H1 (cell line): ENCODE measurements around the gene KIF1B. TPM values are rescaled to one million over a fixed set of nuclear protein-coding genes. Genes with fewer than 3 reads are reported as not detected.

Source experiments
- CTCF ChIA-PET: fragments of 300-600 bp; sonication (Branson Sonifier 250); formaldehyde crosslinking; loops from one replicate; lab custom pipeline; 2021; ENCODE audit not compliant: partially characterized antibody; lab: Charles Lee
- POLR2A ChIA-PET: fragments of 300-600 bp; sonication (Branson Sonifier 250); formaldehyde crosslinking; loops from one replicate; lab custom pipeline; 2021; ENCODE audit warnings: inconsistent platforms; ENCODE audit not compliant: partially characterized antibody; lab: Charles Lee
- DNase-seq, 2 experiments: peaks; one replicate each; pipeline versions ENCODE4 v3.0.0 to v3.0.0-alpha.2; 2010 to 2022; ENCODE audit warnings: low spot score in 2 of 2, low read depth in 1 of 2, mixed read lengths in 1 of 2
- FAIRE-seq: peaks from 2 replicates; lab custom pipeline; 2011; peaks lifted over from hg19 to GRCh38; lab: Jason Lieb, UNC
- H2AFZ ChIP-seq: 2 replicates; pipeline ENCODE4 v1.8.1; 2012; ENCODE audit warnings: low read length, inconsistent platforms
- H2AK5ac ChIP-seq: 2 replicates; pipeline ENCODE4 v1.6.1; 2013; ENCODE audit warnings: low read depth, low read length
- H2BK120ac ChIP-seq: replicated peaks from 2 replicates; pipeline ENCODE3; 2013; ENCODE audit warnings: low read depth, low read length, inconsistent platforms
- H2BK12ac ChIP-seq: 2 replicates; pipeline ENCODE4 v1.6.1; 2013; ENCODE audit warnings: low read depth, low read length
- H2BK15ac ChIP-seq: 2 replicates; pipeline ENCODE4 v1.6.1; 2013; ENCODE audit warnings: low read length
- H2BK20ac ChIP-seq: 2 replicates; pipeline ENCODE4 v1.6.1; 2013; ENCODE audit warnings: low read length
- H2BK5ac ChIP-seq: 2 replicates; pipeline ENCODE4 v1.6.1; 2013; ENCODE audit warnings: low read depth, low read length
- H3K14ac ChIP-seq: 2 replicates; pipeline ENCODE4 v1.6.1; 2013; ENCODE audit warnings: inconsistent platforms; ENCODE audit not compliant: insufficient read length
- H3K18ac ChIP-seq: 2 replicates; pipeline ENCODE4 v1.6.1; 2013; ENCODE audit warnings: low read length; ENCODE audit errors: extremely low read depth
- H3K23ac ChIP-seq: 2 replicates; pipeline ENCODE4 v1.6.1; 2013; ENCODE audit warnings: inconsistent platforms; ENCODE audit not compliant: insufficient read length
- H3K23me2 ChIP-seq: 2 replicates; pipeline ENCODE4 v1.6.1; 2013; ENCODE audit warnings: low read depth, low read length
- H3K27ac ChIP-seq: 2 replicates; pipeline ENCODE4 v1.6.1; 2011; ENCODE audit warnings: low read depth, low read length, inconsistent platforms
- H3K27me3 ChIP-seq, 4 experiments: replicated peaks in 1 of 4; 1 replicate in 1 of 4; 2 replicates in 3 of 4; pipeline versions ENCODE4 v1.6.1 to v1.8.1; 2011 to 2013; ENCODE audit warnings: low read length in 3 of 4, mild to moderate bottlenecking in 3 of 4, inconsistent platforms in 2 of 4, mixed read lengths in 2 of 4, moderate library complexity in 1 of 4; ENCODE audit not compliant: control insufficient read depth in 3 of 4, insufficient read depth in 3 of 4; ENCODE audit errors: extremely low read depth in 1 of 4
- H3K36me3 ChIP-seq, 4 experiments: 2 replicates each; pipeline versions ENCODE4 v1.6.1 to v1.8.1; 2011 to 2013; ENCODE audit warnings: mild to moderate bottlenecking in 4 of 4, low read length in 3 of 4, moderate library complexity in 2 of 4, control low read depth in 1 of 4, inconsistent platforms in 1 of 4; ENCODE audit not compliant: insufficient read depth in 4 of 4, control insufficient read depth in 2 of 4
- H3K4ac ChIP-seq: replicated peaks from 2 replicates; pipeline ENCODE3; 2013; ENCODE audit warnings: low read length, low read depth, mixed read lengths, inconsistent platforms; ENCODE audit not compliant: insufficient read length
- H3K4me1 ChIP-seq, 4 experiments: replicated peaks in 1 of 4; 1 replicate in 1 of 4; 2 replicates in 3 of 4; pipeline versions ENCODE4 v1.6.1 to v1.8.1; 2011 to 2013; ENCODE audit warnings: low read length in 3 of 4, inconsistent platforms in 2 of 4, mixed read lengths in 1 of 4; ENCODE audit not compliant: insufficient read depth in 4 of 4, control insufficient read depth in 3 of 4
- H3K4me2 ChIP-seq, 2 experiments: 2 replicates each; pipeline versions ENCODE4 v1.6.1 to v1.8.1; 2011 to 2013; ENCODE audit warnings: low read depth in 2 of 2, low read length in 2 of 2, control low read depth in 1 of 2, inconsistent platforms in 1 of 2, mild to moderate bottlenecking in 1 of 2; ENCODE audit not compliant: insufficient read depth in 1 of 2
- H3K4me3 ChIP-seq, 4 experiments: fragments of 200-600, 300-600 bp in 1 of 4; sonication (generic), shearing (Covaris generic), sonication (Bioruptor Twin) in 1 of 4; 2 replicates each; pipeline versions ENCODE4 v1.5.1 to v1.8.1; 2011 to 2016; ENCODE audit warnings: low read length in 4 of 4, low read depth in 3 of 4, control low read depth in 2 of 4, inconsistent platforms in 2 of 4, mild to moderate bottlenecking in 2 of 4, mixed read lengths in 1 of 4, moderate library complexity in 1 of 4; ENCODE audit not compliant: insufficient read depth in 2 of 4; ENCODE audit errors: extremely low read depth in 1 of 4
- H3K56ac ChIP-seq: replicated peaks from 2 replicates; pipeline ENCODE3; 2013; ENCODE audit warnings: low read depth, mild to moderate bottlenecking, mixed read lengths, low read length, inconsistent platforms; ENCODE audit not compliant: insufficient read length
- H3K79me1 ChIP-seq: 2 replicates; pipeline ENCODE4 v1.6.1; 2013; ENCODE audit warnings: low read depth, low read length, control low read depth
- H3K79me2 ChIP-seq, 2 experiments: 2 replicates each; pipeline versions ENCODE4 v1.6.1 to v1.8.1; 2012 to 2013; ENCODE audit warnings: low read length in 2 of 2, mild to moderate bottlenecking in 2 of 2, inconsistent platforms in 1 of 2; ENCODE audit not compliant: insufficient read depth in 2 of 2, control insufficient read depth in 1 of 2
- H3K9ac ChIP-seq, 4 experiments: replicated peaks in 1 of 4; 1 replicate in 1 of 4; 2 replicates in 3 of 4; pipeline versions ENCODE4 v1.6.1 to v1.8.1; 2011 to 2013; ENCODE audit warnings: low read depth in 3 of 4, low read length in 3 of 4, control low read depth in 2 of 4, mild to moderate bottlenecking in 2 of 4, moderate library complexity in 2 of 4, inconsistent platforms in 1 of 4; ENCODE audit errors: extremely low read depth in 1 of 4
- H3K9me3 ChIP-seq, 2 experiments: 2 replicates each; pipeline versions ENCODE4 v1.6.1 to v1.8.1; 2012 to 2013; ENCODE audit warnings: mild to moderate bottlenecking in 2 of 2, moderate library complexity in 2 of 2, control low read depth in 1 of 2, inconsistent platforms in 1 of 2, low read depth in 1 of 2, low read length in 1 of 2, mixed read lengths in 1 of 2; ENCODE audit not compliant: insufficient read depth in 2 of 2
- H4K20me1 ChIP-seq, 2 experiments: replicated peaks in 1 of 2; 2 replicates each; pipeline versions ENCODE3 to v1.8.1; 2011 to 2013; ENCODE audit warnings: inconsistent platforms in 2 of 2, low read length in 2 of 2, mild to moderate bottlenecking in 1 of 2; ENCODE audit not compliant: insufficient read depth in 2 of 2, control insufficient read depth in 1 of 2
- H4K5ac ChIP-seq: 2 replicates; pipeline ENCODE4 v1.6.1; 2013; ENCODE audit warnings: low read length, low read depth, mixed read lengths, inconsistent platforms; ENCODE audit not compliant: insufficient read length
- H4K8ac ChIP-seq: 2 replicates; pipeline ENCODE4 v1.8.0; 2013; ENCODE audit warnings: mild to moderate bottlenecking, moderate library complexity, low read length, inconsistent platforms; ENCODE audit not compliant: insufficient read depth; ENCODE audit errors: extremely low read depth
- H4K91ac ChIP-seq: replicated peaks from 2 replicates; pipeline ENCODE3; 2013; ENCODE audit warnings: low read length, mixed read lengths, inconsistent platforms; ENCODE audit not compliant: insufficient read length
- EZH2 ChIP-seq: fragments of 200-600 bp; sonication (generic); IDR thresholded peaks from 2 replicates; pipeline ENCODE4 v1.7.1; 2012; ENCODE audit warnings: low read depth, mild to moderate bottlenecking, moderate library complexity, low read length, inconsistent platforms; ENCODE audit not compliant: severe bottlenecking
- HDAC2 ChIP-seq, 2 experiments: fragments of 300-600 bp in 1 of 2; sonication (generic) in 1 of 2; IDR thresholded peaks; 2 replicates each; pipeline ENCODE4 v1.6.1; 2011 to 2012; ENCODE audit warnings: low read depth in 2 of 2, low read length in 2 of 2, mild to moderate bottlenecking in 2 of 2, moderate library complexity in 2 of 2, borderline replicate concordance in 1 of 2, inconsistent platforms in 1 of 2
- HDAC6 ChIP-seq: IDR thresholded peaks from one replicate; pipeline ENCODE4 v1.7.1; 2012; ENCODE audit warnings: low read depth, mild to moderate bottlenecking, inconsistent platforms, low read length, moderate library complexity
- JUN ChIP-seq: IDR thresholded peaks from 2 replicates; pipeline ENCODE4 v1.6.1; 2011; ENCODE audit warnings: low read depth, mild to moderate bottlenecking, improper control_type of control experiment, low read length
- KDM4A ChIP-seq: IDR thresholded peaks from one replicate; pipeline ENCODE4 v1.7.1; 2012; ENCODE audit warnings: low read depth, mild to moderate bottlenecking, moderate library complexity, low read length, inconsistent platforms; ENCODE audit not compliant: severe bottlenecking
- NANOG ChIP-seq: IDR thresholded peaks from 2 replicates; pipeline ENCODE4 v1.6.1; 2011; ENCODE audit warnings: low read length, low read depth, mild to moderate bottlenecking, inconsistent platforms; ENCODE audit not compliant: insufficient read depth, poor library complexity, severe bottlenecking
- SAP30 ChIP-seq: fragments of 300-600 bp; sonication (generic); IDR thresholded peaks from 2 replicates; pipeline ENCODE4 v1.7.1; 2012; ENCODE audit warnings: low read length, moderate library complexity, mild to moderate bottlenecking, inconsistent platforms; ENCODE audit not compliant: insufficient read depth, insufficient replicate concordance
- SIRT6 ChIP-seq: IDR thresholded peaks from one replicate; pipeline ENCODE4 v1.7.1; 2012; ENCODE audit warnings: low read length, inconsistent platforms
- SP1 ChIP-seq: IDR thresholded peaks from 2 replicates; pipeline ENCODE4 v1.6.1; 2011; ENCODE audit warnings: low read depth, low read length
- TBP ChIP-seq: IDR thresholded peaks from 2 replicates; pipeline ENCODE4 v1.6.1; 2011; ENCODE audit warnings: low read depth, low read length, improper control_type of control experiment
- WGBS, 2 experiments: shearing (Covaris generic) in 1 of 2; methylation state at CpG; one replicate each; pipeline versions ENCODE4 v1.1.6 to v1.1.7; 2013 to 2015; ENCODE audit warnings: low lambda C conversion rate in 2 of 2, mixed read lengths in 2 of 2, inconsistent platforms in 1 of 2, low coverage in 1 of 2, missing lambda C conversion rate in 1 of 2; ENCODE audit not compliant: insufficient replicate concordance in 2 of 2, insufficient coverage in 1 of 2, insufficient read length in 1 of 2; ENCODE audit errors: extremely low coverage in 1 of 2, missing lambda C conversion rate in 1 of 2; 5-methylcytosine and 5-hydroxymethylcytosine counted together
- polyA plus RNA-seq, 7 experiments: library from polyadenylated mRNA; depleted of rRNA in 3 of 7; stranded (reverse) in 5 of 7; unstranded in 2 of 7; fragments of >200 nt in 5 of 7; fragments of 200-250 nt in 2 of 7; gene quantifications; 1 replicate in 5 of 7; 2 replicates in 1 of 7; 4 replicates in 1 of 7; pipeline versions ENCODE4 v1.2.1 to v1.2.3, GENCODE V29; 2011 to 2013; ENCODE audit warnings: missing spikeins in 2 of 7, mixed read lengths in 2 of 7
- total RNA-seq: library from RNA; stranded (reverse); fragmentation: NEBNext Ultra II Directional; extraction: Animal tissue kit (Norgen Biotek cat#: 25700); gene quantifications from 2 replicates; pipeline ENCODE4 v1.2.1, GENCODE V29; 2021
- TF ChIP-seq, protein P1 (sequence below): IDR thresholded peaks from 2 replicates; pipeline ENCODE4 v1.6.1; 2012; ENCODE audit warnings: inconsistent platforms

The KIF1B gene
- total and polyA plus RNA-seq, 2 of the 8 experiments (the other 6 are each of a cell fraction or from before 2014, with no cell fraction given): 39.1 to 74.2 TPM

DNA sequence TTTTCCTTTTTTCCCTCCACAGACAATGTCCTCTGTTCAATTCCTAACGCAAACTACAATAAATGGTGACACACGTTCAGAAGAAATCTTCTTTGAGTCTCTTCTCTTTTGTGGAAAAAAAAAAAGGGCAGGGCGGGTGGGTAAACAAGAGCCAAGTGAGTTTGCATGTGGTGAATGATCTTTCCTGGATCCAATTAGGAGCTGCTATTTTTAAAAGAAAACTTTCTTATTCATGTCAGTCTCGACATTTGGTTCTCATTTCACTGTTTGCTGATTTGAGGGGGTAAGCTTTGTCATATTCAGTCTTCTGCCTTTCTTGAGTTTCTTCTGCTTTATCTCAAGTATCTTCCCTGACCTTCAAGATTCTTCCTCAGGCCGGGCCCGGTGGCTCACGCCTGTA, 29.2 kb upstream of the KIF1B start:
- Histone ChIP-seq H2AK5ac (no peak overlapping the region), H3K9me3 (no peaks in the 10 kb centered on the region), H3K14ac (no peak overlapping the region), H4K5ac (no peak overlapping the region), H3K36me3 (peaks cover 3 to 18% (median 5%) of the 10 kb centered on the region in 4 experiments; a peak in 6 of 8 replicates), H3K56ac (no peak overlapping the region), H3K79me1 (no peaks in the 10 kb centered on the region), H3K79me2 (no peaks in the 10 kb centered on the region), H3K23ac (no peak overlapping the region), H3K4me3 (no peak overlapping the region), H2BK20ac (no peak overlapping the region), H2BK12ac (no peak overlapping the region), H3K18ac (no peak overlapping the region), H3K4ac (no peak overlapping the region), H2BK15ac (no peak overlapping the region), H4K20me1 (no peaks in the 10 kb centered on the region), H3K27me3 (no peaks in the 10 kb centered on the region), H3K4me1 (peaks cover 1 to 16% (median 8%) of the 10 kb centered on the region in 4 experiments; a peak in 4 of 7 replicates), H2BK120ac (no peak overlapping the region), H4K8ac (no peak overlapping the region), H3K9ac (no peak overlapping the region), H2AFZ (no peak overlapping the region), H3K4me2 (no peak overlapping the region), H3K23me2 (no peaks in the 10 kb centered on the region), H4K91ac (no peak overlapping the region), H2BK5ac (no peak overlapping the region), H3K27ac (no peak overlapping the region)
- POLR2A ChIA-PET: no interaction called here
- CTCF ChIA-PET: no interaction called here
- DNase-seq: no peak
- WGBS, 2 experiments: 95% methylated on average over 7 of the region's 7 CpGs; no CpG with 5 or more reads in 1 of the 2 experiments
- no peak for FAIRE-seq
- TF ChIP-seq SIRT6 (no peak), TBP (no peak), HDAC6 (no peak), EZH2 (no peak), NANOG (no peak), SP1 (no peak), KDM4A (no peak), HDAC2 (IDR thresholded peaks at IDR 0.05; ENCODE audit: borderline replicate concordance in 1 of 2, low read depth in 2 of 2, low read length in 2 of 2) (no peak), SAP30 (no peak), JUN (no peak)
- TF ChIP-seq, protein P1, sequence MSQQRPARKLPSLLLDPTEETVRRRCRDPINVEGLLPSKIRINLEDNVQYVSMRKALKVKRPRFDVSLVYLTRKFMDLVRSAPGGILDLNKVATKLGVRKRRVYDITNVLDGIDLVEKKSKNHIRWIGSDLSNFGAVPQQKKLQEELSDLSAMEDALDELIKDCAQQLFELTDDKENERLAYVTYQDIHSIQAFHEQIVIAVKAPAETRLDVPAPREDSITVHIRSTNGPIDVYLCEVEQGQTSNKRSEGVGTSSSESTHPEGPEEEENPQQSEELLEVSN: no peak
